Mesenchymal stem cell (in vitro differentiated cells and primary cell): ENCODE data around the gene RTN4.
A peak's percentile ranks its signal among the peaks of the same experiment; 100 is the strongest.

Source experiments
- DNase-seq: peaks from one replicate; pipeline ENCODE4 v3.0.0-alpha.2; 2013
- H2AFZ ChIP-seq: one replicate; pipeline ENCODE4 v1.6.1; 2013; ENCODE audit warnings: low read depth, mild to moderate bottlenecking, control low read depth, inconsistent platforms, low read length, moderate library complexity
- H2AK5ac ChIP-seq: 2 replicates; pipeline ENCODE4 v1.6.1; 2013; ENCODE audit warnings: low read length, moderate library complexity, mild to moderate bottlenecking, inconsistent platforms; ENCODE audit not compliant: severe bottlenecking
- H2BK120ac ChIP-seq: one replicate; pipeline ENCODE4 v1.6.1; 2013; ENCODE audit warnings: low read depth, mild to moderate bottlenecking, inconsistent platforms, low read length, moderate library complexity
- H2BK12ac ChIP-seq, 2 experiments: one replicate each; pipeline ENCODE4 v1.6.1; 2013; ENCODE audit warnings: inconsistent platforms in 2 of 2, low read length in 2 of 2, mild to moderate bottlenecking in 2 of 2, moderate library complexity in 2 of 2, control low read depth in 1 of 2
- H2BK15ac ChIP-seq: one replicate; pipeline ENCODE4 v1.6.1; 2013; ENCODE audit warnings: mild to moderate bottlenecking, low read depth, inconsistent platforms; ENCODE audit not compliant: poor library complexity, severe bottlenecking
- H2BK5ac ChIP-seq: 2 replicates; pipeline ENCODE4 v1.6.1; 2013; ENCODE audit warnings: low read depth, mild to moderate bottlenecking, low read length, control low read depth, inconsistent platforms; ENCODE audit not compliant: poor library complexity, severe bottlenecking
- H3K14ac ChIP-seq, 2 experiments: one replicate each; pipeline ENCODE4 v1.6.1; 2013; ENCODE audit warnings: inconsistent platforms in 2 of 2, low read length in 2 of 2, control low read depth in 1 of 2, mild to moderate bottlenecking in 1 of 2, moderate library complexity in 1 of 2
- H3K18ac ChIP-seq, 2 experiments: one replicate each; pipeline ENCODE4 v1.6.1; 2013; ENCODE audit warnings: inconsistent platforms in 2 of 2, low read length in 2 of 2, control low read depth in 1 of 2, low read depth in 1 of 2, mild to moderate bottlenecking in 1 of 2
- H3K23ac ChIP-seq, 2 experiments: one replicate each; pipeline ENCODE4 v1.6.1; 2013; ENCODE audit warnings: inconsistent platforms in 2 of 2, low read length in 2 of 2, mild to moderate bottlenecking in 2 of 2, moderate library complexity in 2 of 2, control low read depth in 1 of 2
- H3K27ac ChIP-seq: 2 replicates; pipeline ENCODE4 v1.5.1; 2013; ENCODE audit warnings: mild to moderate bottlenecking, moderate library complexity, low read length, control low read depth, inconsistent platforms; ENCODE audit not compliant: poor library complexity, severe bottlenecking
- H3K27me3 ChIP-seq, 2 experiments: 2 replicates each; pipeline versions ENCODE4 v1.6.1 to v1.7.0; 2013; ENCODE audit warnings: low read length in 2 of 2, mild to moderate bottlenecking in 2 of 2, moderate library complexity in 2 of 2, control low read depth in 1 of 2, inconsistent platforms in 1 of 2; ENCODE audit not compliant: control insufficient read depth in 1 of 2, insufficient read depth in 1 of 2
- H3K36me3 ChIP-seq, 2 experiments: 2 replicates each; pipeline versions ENCODE4 v1.6.1 to v1.7.0; 2013; ENCODE audit warnings: low read length in 2 of 2, control low read depth in 1 of 2, inconsistent platforms in 1 of 2, low read depth in 1 of 2, mild to moderate bottlenecking in 1 of 2; ENCODE audit not compliant: insufficient read depth in 2 of 2, control insufficient read depth in 1 of 2
- H3K4ac ChIP-seq, 2 experiments: one replicate each; pipeline ENCODE4 v1.6.1; 2013; ENCODE audit warnings: inconsistent platforms in 2 of 2, low read length in 2 of 2, mild to moderate bottlenecking in 2 of 2, moderate library complexity in 2 of 2, control low read depth in 1 of 2, low read depth in 1 of 2
- H3K4me1 ChIP-seq: 2 replicates; pipeline ENCODE4 v1.6.1; 2013; ENCODE audit warnings: low read depth, low read length, control low read depth; ENCODE audit not compliant: control insufficient read depth, insufficient read depth
- H3K4me2 ChIP-seq: 2 replicates; pipeline ENCODE4 v1.6.1; 2013; ENCODE audit warnings: low read length, mild to moderate bottlenecking, inconsistent platforms; ENCODE audit not compliant: poor library complexity, severe bottlenecking
- H3K4me3 ChIP-seq, 2 experiments: 2 replicates each; pipeline versions ENCODE4 v1.5.1 to v1.7.0; 2013; ENCODE audit warnings: low read length in 2 of 2, mild to moderate bottlenecking in 2 of 2, control low read depth in 1 of 2, low read depth in 1 of 2; ENCODE audit not compliant: insufficient read depth in 1 of 2
- H3K79me1 ChIP-seq: replicated peaks from 2 replicates; pipeline ENCODE4 v1.6.1; 2013; ENCODE audit warnings: mild to moderate bottlenecking, control low read depth, low read length, inconsistent platforms; ENCODE audit not compliant: poor library complexity, severe bottlenecking
- H3K9ac ChIP-seq: 2 replicates; pipeline ENCODE4 v1.7.0; 2013; ENCODE audit warnings: mild to moderate bottlenecking, low read length, moderate library complexity
- H3K9me3 ChIP-seq: 2 replicates; pipeline ENCODE4 v1.7.0; 2013; ENCODE audit warnings: mild to moderate bottlenecking, low read length; ENCODE audit not compliant: control insufficient read depth
- H4K8ac ChIP-seq: one replicate; pipeline ENCODE4 v1.6.1; 2013; ENCODE audit warnings: inconsistent platforms, mild to moderate bottlenecking, low read length, moderate library complexity
- H4K91ac ChIP-seq: one replicate; pipeline ENCODE4 v1.6.1; 2013; ENCODE audit warnings: mild to moderate bottlenecking, low read length, inconsistent platforms
- WGBS: methylation state at CpG from one replicate; pipeline ENCODE4 v1.1.7; 2013; ENCODE audit warnings: mixed read lengths; 5-methylcytosine and 5-hydroxymethylcytosine counted together

The RTN4 gene

DNA sequence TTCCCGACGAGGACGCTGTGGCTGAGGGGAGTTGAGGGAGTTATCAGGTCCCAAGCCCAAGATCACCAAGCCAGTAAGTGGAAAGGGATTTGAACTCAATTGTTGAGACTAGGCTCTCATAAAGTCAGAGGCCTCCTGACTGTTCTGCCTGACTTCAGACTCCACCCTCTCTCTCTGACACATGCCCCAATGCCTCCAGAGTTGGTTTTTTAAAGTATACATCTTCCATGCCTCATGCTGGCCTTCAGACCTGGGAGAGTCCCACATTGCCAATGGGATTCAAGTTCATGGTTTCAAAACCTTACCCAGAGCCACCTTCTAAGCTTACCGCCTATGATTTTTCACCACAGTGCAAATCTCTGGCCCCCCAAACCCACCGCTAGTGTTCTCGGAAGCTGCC is 100.8 kb downstream of the RTN4 start:
- Histone ChIP-seq H3K27me3 (no peaks in the 10 kb centered on the region), H3K27ac (no peak overlapping the region), H3K9ac (no peak overlapping the region), H3K4me2 (no peak overlapping the region), H3K36me3 (no peaks in the 10 kb centered on the region), H3K9me3 (no peaks in the 10 kb centered on the region), H2BK120ac (no peak overlapping the region), H2BK12ac (no peak overlapping the region), H3K4me1 (peaks cover 5% of the 10 kb centered on the region), H4K8ac (no peak overlapping the region), H2AK5ac (no peak overlapping the region), H2BK15ac (no peak overlapping the region), H3K14ac (no peak overlapping the region), H3K4me3 (no peak overlapping the region), H2AFZ (no peak overlapping the region), H2BK5ac (no peak overlapping the region), H3K79me1 (no peaks in the 10 kb centered on the region), H3K23ac (no peak overlapping the region), H3K18ac (no peak overlapping the region), H3K4ac (no peak overlapping the region), H4K91ac (no peak overlapping the region)
- 95% methylated on average over 6 of the region's 6 CpGs for WGBS
- DNase-seq, result peak; percentile 65

DNA sequence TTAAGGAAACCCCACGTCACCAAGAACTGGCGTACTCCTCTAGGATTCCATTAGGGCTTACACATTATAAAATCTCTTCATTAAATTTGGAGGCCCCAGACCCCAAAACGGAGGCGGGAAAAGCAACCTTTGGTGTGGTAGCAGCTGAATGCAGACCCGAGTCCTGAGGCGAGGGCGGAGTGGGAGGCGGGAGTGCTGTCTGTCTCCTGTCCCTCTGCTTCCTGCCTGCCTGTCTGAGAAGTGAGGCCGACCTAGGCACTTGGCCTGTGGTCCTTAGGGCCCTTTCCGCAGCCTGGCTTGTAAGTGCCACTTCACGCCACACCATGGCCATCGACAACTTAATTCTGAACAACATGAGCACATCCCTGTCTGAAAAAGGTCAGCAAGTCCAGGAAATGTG is 102.1 kb downstream of the RTN4 start:
- peak overlapping the region in 1 of 2 experiments; percentile 20 for H3K4ac ChIP-seq
- H2BK15ac ChIP-seq, result no peak overlapping the region
- no peak overlapping the region for H3K14ac ChIP-seq
- peak overlapping the region in 1 of 2 experiments; percentile 9 for H3K23ac ChIP-seq
- no peak overlapping the region for H3K4me3 ChIP-seq
- H3K27ac ChIP-seq, result no peak overlapping the region
- H2AFZ ChIP-seq, result no peak overlapping the region
- no peaks in the 10 kb centered on the region for H3K79me1 ChIP-seq
- no peak overlapping the region for H4K8ac ChIP-seq
- no peak overlapping the region for H2BK12ac ChIP-seq
- H3K4me2 ChIP-seq, result no peak overlapping the region
- H3K27me3 ChIP-seq, result no peaks in the 10 kb centered on the region
- H4K91ac ChIP-seq, result peak overlapping the region; percentile 48
- no peak overlapping the region for H2BK5ac ChIP-seq
- no peak overlapping the region for H3K9ac ChIP-seq
- H2AK5ac ChIP-seq, result no peak overlapping the region
- no peak overlapping the region for H2BK120ac ChIP-seq
- no peaks in the 10 kb centered on the region for H3K9me3 ChIP-seq
- H3K18ac ChIP-seq, result no peak overlapping the region
- no peak for DNase-seq
- H3K36me3 ChIP-seq, result no peaks in the 10 kb centered on the region
- WGBS, result 77% methylated on average over 11 of the region's 12 CpGs
- H3K4me1 ChIP-seq, result peaks cover 5% of the 10 kb centered on the region

DNA sequence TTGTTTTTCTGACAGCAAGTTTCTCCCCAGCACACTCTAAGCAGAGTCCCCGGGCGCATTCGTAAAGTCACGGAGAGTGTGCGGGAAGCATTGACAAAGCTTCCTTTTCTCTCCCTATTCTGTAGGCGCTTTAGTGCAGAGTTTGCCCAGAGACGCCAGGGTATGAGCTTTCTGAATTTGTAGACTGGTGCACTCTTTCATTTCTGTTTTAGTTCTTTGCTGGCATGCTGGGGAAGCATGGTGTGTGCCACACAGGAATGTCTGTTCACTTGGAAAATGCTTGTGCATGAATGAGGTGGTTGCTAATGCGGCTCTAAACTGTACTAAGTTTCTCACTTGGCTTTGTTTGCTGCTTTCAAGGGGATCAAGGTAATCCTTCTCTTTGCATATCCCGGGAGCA is 102.6 kb downstream of the RTN4 start:
- Histone ChIP-seq H2BK15ac (no peak overlapping the region), H2BK5ac (no peak overlapping the region), H3K14ac (no peak overlapping the region), H4K91ac (no peak overlapping the region), H3K9me3 (no peaks in the 10 kb centered on the region), H3K36me3 (no peaks in the 10 kb centered on the region), H2AFZ (no peak overlapping the region), H3K79me1 (no peaks in the 10 kb centered on the region), H3K4me2 (no peak overlapping the region), H3K4me3 (no peak overlapping the region), H4K8ac (no peak overlapping the region), H3K18ac (no peak overlapping the region), H3K27me3 (no peaks in the 10 kb centered on the region), H3K4ac (no peak overlapping the region), H3K27ac (no peak overlapping the region), H3K9ac (no peak overlapping the region), H3K23ac (no peak overlapping the region), H2AK5ac (no peak overlapping the region), H3K4me1 (peaks cover 5% of the 10 kb centered on the region), H2BK120ac (no peak overlapping the region), H2BK12ac (no peak overlapping the region)
- WGBS, result 96% methylated on average over 9 of the region's 9 CpGs
- DNase-seq, result no peak

DNA sequence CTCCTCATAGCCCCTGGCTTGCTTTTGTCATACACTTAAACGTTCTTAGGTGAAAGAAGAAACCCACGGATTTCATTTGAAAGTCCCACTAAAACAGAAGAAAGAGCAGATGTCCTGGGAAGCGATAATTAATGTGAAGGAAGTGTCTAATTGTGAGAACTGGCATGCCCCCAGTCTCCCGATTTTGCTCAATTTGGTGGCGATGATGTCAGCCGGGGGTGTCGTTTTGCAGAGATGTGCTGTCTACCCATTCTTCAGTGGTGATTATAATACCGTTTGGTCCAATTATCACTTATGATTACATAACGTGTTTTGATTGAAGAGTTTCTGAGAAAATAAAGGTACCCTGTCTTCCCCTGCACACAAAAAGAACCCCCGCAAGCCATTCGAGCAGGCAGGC is 103.1 kb downstream of the RTN4 start:
- no peak overlapping the region for H3K18ac ChIP-seq
- DNase-seq, result no peak
- no peak overlapping the region for H3K4me3 ChIP-seq
- H3K23ac ChIP-seq, result no peak overlapping the region
- no peaks in the 10 kb centered on the region for H3K79me1 ChIP-seq
- H2AFZ ChIP-seq, result no peak overlapping the region
- H2BK15ac ChIP-seq, result no peak overlapping the region
- H2BK5ac ChIP-seq, result no peak overlapping the region
- H3K4ac ChIP-seq, result no peak overlapping the region
- H4K8ac ChIP-seq, result no peak overlapping the region
- H3K36me3 ChIP-seq, result no peaks in the 10 kb centered on the region
- peaks cover 5% of the 10 kb centered on the region for H3K4me1 ChIP-seq
- H4K91ac ChIP-seq, result no peak overlapping the region
- H3K27ac ChIP-seq, result no peak overlapping the region
- no peaks in the 10 kb centered on the region for H3K27me3 ChIP-seq
- no peak overlapping the region for H3K4me2 ChIP-seq
- no peak overlapping the region for H2AK5ac ChIP-seq
- H3K14ac ChIP-seq, result no peak overlapping the region
- H2BK12ac ChIP-seq, result no peak overlapping the region
- H2BK120ac ChIP-seq, result no peak overlapping the region
- no peaks in the 10 kb centered on the region for H3K9me3 ChIP-seq
- H3K9ac ChIP-seq, result no peak overlapping the region
- 77% methylated on average over 9 of the region's 11 CpGs for WGBS
